Head of caudate nucleus (tissue), 42 donors: ENCODE data around the gene DMRT1.

Experiments
- DNase-seq, 42 donors: peaks; one replicate each; pipeline versions ENCODE4 v3.0.0 to v3.0.0-alpha.2; 2020 to 2021; ENCODE audit warnings: mixed read lengths in 7 of 42
- intact Hi-C: fragments of 100-400 bp; cut with DNase I; formaldehyde crosslinking; loops from one replicate; pipeline ENCODE4 v1.15.0; 2022

DMRT1 gene

DNA sequence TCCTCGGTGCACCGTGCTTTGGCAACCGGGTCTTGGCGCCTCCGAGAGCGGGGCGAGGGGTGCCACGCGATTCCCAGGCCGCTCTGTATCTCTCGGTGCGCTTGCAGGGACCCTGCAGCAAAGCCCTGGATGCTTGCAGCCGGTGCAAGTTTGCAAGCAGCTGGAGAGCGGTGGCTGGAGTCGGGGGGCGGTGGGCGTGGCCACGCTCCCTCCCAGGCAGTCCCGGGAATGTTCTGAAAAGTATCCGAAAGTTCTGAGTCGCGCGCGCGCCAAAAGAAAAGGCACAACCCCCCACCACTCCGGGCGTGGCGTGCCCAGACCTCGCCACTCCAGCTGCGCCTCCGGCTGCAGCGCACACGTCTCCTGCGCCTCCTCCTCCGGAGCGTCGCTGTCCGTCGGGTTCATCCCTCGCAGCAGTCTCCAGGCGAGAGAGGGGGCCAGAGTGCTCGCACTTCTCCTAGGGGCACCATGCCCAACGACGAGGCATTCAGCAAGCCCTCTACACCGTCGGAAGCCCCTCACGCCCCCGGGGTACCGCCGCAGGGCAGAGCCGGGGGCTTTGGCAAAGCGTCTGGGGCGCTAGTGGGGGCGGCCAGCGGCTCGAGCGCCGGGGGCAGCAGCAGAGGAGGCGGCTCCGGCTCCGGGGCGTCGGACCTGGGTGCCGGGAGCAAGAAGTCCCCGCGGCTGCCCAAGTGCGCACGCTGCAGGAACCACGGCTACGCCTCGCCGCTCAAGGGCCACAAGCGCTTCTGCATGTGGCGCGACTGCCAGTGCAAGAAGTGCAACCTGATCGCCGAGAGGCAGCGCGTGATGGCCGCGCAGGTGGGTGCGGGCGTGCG, at the start of gene DMRT1:
Gene DMRT1, plus strand, starts transcription at position 327 of the 839 bp plus-strand sequence. Its CDS starts 142 bp downstream, at position 469.
- no peak for DNase-seq
- intact Hi-C loops: no loop called here

DNA sequence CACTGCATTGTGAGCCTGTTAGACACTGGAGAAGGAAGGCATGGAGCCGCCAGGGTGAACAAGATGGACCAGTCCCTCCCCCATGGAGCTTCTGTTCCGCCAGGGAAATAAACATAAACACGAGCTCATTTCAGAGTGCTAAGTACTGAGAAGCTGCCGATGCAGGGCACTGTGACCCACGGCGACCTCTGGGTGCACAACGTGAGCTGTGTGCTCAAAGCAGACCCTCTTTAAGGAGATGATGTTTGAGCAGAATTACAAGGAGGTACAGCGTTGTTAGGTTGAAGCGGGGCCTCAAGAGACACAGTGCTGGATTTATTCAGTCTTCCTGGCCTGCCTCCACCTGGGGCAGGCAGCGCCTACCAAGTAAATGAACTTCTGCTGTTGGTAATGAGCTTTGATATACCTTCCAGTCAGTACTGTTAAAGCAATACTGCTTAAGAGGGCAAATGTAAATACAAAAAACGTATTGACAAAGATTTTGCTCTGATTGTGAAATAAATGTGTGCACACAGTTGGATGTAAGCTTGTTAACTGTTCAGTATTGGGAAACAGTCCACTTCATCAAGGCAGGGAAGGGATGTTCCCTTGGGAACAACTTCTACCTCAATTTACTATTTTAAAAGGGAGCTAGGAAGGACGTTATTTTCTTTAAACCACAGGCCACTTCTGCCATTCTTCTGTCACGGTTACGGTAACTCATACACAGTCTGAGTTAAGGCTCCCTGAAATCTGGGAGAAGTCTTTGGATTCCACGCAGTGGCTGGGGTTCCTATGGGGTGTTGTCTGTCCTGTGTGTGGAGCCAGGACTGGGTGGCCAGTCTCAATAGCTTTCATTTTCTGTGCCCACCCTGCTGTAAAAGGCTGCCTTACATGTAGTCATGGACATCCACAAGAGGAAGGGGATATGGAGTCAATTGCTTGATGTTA, 48.9 kb upstream of the DMRT1 start:
- intact Hi-C loops: no loop called here
- DNase-seq: no peak

DNA sequence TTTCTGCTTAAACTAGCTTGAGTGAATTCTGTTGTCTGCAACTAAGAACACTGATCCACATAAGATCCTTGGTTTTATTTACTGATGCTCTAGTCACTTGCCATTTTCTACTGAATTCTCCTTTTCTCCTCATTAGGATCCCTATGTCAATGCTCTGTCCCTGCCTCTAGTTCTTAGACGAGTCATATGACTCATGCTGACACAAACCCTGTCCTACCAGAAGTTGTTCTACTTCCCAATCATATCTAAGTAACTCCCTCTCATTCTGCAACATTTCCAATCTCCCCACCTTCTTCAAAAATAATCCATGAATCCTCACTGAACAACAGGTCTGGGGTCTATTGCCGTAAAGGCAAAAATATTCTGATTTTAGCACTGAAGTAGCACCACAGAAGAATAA, 47.1 kb upstream of the DMRT1 start:
- intact Hi-C loops: no loop called here
- DNase-seq: no peak

DNA sequence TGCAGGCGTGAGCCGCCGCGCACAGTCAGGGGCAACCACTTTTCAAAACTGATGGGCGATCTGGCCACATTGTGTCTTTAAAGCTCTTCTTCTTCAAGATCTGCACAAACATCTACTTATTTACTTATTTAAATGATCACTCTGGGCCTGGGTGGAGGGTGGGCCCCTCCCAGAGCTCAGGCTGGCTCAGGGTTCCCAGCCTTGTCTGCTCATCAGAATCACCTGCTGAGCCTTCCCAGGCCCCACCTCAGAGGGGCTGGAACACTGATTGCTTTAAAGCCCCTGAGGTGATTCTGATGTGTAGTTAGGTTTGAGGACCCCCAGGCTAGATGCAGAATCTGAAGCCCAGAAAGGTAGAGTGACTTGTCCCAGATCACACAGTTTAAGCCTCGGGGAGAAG, 45.6 kb upstream of the DMRT1 start:
- no peak for DNase-seq
- intact Hi-C loops: no loop called here

DNA sequence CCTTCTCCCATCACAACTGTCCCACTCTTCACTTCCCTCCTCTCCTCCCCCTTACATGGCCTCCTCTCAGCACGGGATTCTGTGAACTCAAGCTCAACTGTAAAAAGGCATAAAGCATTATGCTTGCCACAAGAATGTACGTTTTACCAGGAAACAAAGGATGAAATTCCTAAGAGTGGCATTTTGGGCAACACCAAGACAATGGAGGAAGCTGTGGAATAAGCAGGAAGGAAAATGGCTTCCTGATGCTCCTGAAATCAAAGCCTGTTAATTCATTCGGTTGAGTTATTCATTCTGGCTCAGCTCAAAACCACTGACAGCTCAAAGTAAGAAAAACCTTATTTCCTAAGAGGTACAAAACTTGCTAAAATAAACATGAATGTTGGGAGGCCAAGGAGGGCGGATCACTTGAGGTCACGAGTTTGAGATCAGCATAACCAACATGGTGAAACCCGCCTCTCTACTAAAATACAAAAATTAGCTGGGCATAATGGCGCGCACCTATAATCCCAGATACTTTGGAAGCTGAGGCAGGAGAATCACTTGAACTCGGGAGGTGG, 40.8 kb upstream of the DMRT1 start:
- intact Hi-C loops: loop anchor here (10.0 kb wide), 1 partner anchor 416 kb away; no protein-coding TSS in a partner anchor
- DNase-seq: no peak

DNA sequence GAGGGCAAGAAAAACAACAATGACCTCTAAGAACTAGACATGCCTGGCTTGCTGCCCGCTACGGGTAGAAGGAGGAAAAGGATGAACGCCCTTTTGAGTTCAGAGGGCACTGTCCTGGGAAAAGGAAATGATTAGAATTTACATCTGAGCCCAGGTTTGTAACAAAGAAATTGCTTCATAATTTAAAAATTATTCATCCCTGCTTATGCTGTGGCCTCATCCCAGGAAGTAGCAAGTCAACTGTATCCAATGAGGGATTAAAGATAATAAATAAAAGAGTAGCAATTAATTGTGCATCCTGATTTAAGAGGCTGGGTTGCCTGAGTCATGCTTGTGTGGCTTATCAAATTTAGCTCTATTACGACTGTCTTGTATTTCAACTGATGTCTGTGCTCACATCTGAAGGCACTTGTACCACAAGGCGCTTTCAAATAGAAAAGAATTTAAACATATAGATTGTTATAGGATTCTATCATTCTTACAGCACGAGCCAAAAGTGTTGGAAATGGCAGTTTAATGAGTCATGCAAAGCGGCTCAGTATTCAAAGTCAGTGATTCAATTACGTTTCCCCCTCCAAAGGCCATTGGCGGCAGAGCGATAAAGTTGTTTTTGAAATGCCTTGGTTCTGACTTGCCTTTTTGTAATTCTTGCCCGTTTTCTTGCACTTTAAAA, 40.0 kb upstream of the DMRT1 start:
- intact Hi-C loops: loop anchor here (10.0 kb wide), 1 partner anchor 417 kb away; no protein-coding TSS in a partner anchor
- DNase-seq: no peak

DNA sequence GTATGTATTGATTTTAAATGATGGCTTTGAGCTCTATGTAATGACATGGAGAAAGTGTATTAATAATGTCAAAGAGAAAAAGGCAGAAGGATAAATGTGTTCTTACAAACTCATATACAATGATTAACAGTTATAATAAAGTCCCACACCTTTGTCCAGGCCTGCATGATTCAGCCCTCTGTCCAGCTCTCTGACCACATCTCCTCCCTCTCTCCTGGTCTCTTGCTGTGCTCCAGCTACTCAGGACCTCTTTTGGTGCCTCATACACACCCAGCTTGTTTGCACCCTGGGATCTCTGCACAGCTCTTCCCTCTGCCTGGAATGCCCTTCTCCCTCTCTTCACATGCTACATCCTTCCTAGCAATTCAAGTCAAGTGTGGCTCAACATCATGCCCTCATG, 37.5 kb upstream of the DMRT1 start:
- intact Hi-C loops: loop anchor here (10.0 kb wide), 1 partner anchor 419 kb away; no protein-coding TSS in a partner anchor
- no peak for DNase-seq

DNA sequence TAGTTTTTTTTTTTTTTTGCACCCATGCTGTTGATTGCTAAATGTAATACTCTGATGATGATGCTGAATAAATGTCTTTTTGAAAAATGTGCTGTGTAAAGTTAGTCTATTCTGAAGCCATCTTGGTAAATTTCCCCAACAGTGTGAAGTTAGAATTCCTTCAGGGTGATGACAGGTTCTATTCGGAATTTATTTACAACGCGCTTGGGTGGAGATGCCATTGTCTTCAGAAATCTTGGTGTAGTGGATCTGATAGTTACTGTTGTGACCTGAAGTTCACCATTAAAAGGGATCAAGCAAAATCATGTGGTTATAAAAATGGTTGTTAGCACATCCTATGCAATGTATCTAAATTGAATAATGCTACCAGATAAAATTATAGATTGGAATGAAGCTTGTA, 36.3 kb upstream of the DMRT1 start:
- intact Hi-C loops: loop anchor here (10.0 kb wide), 1 partner anchor 420 kb away; no protein-coding TSS in a partner anchor
- no peak for DNase-seq

DNA sequence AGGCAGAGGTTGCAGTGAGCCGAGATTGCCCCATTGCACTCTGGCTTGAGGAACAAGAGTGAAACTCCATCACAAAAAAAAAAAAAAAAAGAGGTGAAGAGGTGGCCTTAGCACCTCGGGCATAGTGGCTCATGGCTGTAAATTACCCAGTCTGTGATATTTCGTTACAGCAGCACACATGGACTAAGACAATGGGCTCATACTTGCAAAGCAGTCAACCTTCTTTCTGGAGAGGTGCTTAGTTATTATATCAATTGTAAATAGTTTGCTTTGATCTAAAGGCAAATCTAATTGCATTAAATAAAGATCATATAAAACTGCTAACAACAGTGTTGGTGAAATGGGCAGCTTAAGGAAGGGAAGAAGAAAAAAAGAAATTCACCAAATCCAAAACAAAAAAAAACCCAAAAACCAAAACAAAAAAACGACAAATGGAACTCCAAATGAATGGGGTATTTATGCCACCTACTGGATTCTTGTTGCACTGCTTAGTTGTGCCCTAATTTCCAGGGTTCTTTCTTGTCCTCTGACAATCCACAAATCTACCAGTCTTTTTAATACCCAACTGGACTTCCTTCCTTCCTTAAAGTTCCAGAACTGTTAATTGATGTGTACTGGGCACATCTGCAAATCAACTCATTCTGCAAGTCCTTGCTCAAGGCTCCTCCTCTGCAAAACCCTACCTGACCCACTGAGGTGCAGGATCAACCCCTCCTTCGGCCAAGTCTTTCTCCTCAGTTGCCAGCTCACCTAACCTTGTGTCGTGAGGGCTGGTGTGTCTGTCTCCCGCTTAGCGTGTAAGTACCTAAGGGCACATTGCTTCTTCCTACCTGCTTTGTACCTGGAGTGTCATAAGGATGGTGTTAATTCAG, 35.0 kb upstream of the DMRT1 start:
- intact Hi-C loops: loop anchor here (10.0 kb wide), 1 partner anchor 422 kb away; no protein-coding TSS in a partner anchor
- peak in 4 of 42 donors; percentile 9 to 53 (median 31) for DNase-seq

DNA sequence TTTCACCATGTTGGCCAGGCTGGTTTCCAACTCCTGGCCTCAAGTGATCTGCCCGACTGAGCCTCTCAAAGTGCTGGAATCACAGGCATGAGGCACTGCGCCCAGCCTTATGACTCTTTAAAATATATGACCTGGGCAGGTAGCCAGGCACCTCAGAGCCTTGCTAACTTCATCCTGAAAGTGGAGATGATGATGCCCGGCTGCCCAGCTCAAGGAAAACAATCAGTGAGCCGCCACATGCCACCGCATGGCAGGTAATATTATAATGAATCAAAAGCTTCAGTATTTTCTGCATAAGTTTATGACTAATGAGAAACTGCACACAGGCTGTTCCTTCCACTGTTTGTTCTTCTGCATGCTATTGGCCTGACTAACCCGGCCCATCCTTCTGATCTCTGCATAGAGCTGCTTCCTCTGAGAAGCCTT, 30.4 kb upstream of the DMRT1 start:
- intact Hi-C loops: no loop called here
- no peak for DNase-seq

DNA sequence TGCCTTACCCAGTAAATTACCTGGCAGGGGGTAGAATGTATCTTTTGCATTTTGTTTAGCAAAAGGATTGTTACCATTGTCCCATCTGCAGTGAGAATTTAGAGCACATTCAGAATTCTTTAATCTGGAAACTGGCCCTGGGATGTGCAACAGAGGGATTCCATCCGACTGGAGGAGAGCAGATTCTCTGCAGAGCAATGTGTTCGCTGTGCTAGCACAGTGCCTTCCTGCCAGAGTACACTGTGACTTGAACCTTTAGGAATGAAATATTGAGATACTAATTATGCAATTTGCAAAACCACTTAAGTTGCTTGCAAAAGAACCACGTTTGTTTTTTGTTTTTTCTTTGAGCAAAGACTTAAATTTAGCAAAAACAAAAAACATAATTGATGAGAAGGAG, 22.5 kb upstream of the DMRT1 start:
- intact Hi-C loops: no loop called here

DNA sequence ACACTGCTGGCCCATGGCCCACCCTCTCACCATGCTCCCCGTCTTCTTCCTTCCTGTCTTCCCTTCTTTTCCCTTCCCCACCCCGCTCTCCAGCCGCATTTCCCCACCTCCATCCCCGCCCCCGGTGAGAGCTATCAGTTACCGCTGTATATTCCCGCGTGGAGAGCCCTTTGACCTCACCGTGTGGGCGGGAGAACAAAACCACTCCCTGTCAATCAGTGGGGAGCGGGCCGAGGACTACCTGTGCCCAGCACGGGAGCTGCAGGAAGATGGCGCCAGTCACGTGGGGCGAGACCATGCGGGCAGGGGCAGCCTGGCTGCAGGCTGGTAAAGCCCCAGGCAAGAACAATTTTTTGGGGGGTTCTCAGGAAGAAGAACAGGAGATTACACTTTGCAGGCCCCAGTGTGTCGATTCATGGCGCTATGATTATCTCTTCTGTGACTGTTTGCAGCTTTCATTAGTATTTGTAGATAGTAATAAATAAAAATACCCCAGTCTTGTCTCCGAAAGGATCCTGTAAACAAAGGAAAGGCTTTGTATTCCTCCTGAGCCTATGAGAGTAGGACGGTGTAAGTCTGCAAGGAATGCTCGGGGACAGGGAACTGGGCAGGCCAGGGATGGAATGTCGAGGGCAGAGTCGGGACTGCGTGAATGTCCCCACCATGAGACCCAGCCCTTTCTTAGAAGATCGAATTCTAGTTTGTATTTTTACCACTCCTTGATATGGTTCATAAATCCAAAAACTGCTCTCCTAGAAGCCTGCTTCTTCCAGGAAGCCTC, 14.8 kb upstream of the DMRT1 start:
- no peak for DNase-seq
- intact Hi-C loops: no loop called here

More for the DNA sequence above, 22.5 kb upstream of the DMRT1 start:
- no peak for DNase-seq

DNA sequence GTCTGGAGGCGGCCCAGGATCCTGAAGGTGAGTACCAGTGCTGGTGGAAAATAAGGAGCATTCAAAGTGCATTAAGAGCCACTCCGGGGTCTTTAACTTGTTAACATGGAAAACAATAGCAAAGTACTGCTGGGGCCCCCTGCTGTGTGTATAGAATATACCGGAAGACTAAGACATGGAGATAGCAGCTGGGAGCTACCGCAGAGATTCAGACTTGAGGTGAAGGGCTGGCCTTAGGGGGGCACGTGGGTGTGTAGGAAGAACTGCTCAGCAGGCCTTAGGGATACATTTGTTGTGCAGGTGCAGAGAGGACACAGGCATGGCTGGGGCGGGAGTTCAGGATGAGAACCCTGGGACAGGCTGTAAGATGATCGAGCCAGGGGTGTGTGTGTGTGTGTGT, 1.2 kb upstream of the DMRT1 start:
- intact Hi-C loops: no loop called here

DNA sequence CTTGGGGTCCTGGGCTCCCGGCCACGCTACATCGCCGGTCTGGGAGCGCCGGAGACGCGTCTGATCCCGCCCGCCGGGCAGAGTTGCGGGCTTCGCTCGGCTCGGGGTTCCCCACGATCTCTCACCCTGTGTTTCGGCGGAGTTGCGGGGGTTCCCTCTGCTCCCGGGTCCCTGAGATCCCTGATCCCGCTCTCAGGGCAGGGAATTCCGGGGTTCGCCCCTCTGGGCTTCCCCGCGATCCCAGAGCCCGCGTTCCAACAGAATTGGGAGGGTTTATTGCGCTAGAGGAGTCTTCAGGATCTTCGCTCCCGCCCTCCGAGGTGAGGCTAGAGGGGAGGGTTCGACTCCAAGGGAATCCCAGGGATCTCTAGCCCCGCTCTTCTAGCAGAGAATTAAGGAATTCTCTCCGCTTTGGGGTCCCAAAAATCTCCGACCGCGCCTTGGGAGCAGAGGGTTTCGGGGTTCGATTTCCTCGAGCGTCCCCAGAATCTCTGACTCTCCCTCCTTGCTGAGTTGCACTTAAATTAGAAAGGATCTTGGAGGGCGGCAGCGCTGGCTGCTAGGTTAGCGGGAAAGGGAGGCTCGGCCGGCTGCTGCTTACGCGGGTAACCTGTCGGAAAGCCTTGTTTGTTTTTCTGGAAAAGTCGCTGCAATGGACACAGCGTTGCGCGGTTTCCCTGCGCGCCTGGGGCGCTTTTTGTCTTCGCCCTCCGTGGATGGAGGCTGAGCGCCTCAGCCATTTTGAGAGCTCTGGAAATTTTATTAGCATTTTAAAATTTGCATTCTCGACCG, 1.3 kb downstream of the DMRT1 start:
- intact Hi-C loops: no loop called here
- DNase-seq: no peak

More for the DNA sequence above, 1.2 kb upstream of the DMRT1 start:
- DNase-seq: no peak

DNA sequence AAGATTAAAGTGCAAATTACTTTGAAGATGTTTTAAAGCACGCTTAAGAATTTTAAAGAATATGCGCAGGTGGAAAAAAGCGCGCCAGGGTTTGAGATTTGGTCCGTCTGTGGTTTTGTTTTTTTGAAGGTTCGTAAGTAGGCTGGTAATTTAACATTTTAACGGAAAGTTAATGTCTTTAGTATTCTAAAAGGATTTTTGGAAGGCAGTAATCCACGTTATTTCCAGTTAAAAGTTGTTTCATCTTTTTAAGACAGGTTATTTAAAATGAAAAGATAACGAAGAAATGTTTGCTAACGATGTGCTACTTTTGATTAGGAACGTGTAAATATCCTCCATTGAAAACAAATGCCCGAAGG, 1.9 kb downstream of the DMRT1 start:
- DNase-seq: no peak
- intact Hi-C loops: no loop called here

DNA sequence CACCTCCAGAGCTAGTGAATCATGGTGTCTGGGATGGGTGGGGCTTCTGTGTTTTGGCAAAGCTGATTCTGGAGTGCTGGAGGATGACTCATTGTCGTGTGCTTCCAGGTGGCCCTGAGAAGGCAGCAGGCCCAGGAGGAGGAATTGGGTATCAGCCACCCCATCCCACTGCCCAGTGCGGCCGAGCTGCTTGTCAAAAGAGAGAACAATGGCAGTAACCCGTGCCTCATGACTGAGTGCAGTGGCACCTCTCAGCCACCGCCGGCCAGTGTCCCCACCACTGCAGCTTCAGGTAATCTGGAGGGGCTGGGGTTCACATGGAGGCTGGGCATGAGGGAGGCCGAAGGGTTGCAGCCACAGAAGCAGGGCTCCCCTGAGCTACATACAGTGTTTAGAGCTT, 5.4 kb downstream of the DMRT1 start:
- intact Hi-C loops: no loop called here
- DNase-seq: no peak
